AG08395 (cell line): Measurements from ENCODE around the gene AFG3L2.
"Not testable (repeated sequence)": the region's sequence is repeated elsewhere in the genome, so short reads cannot be mapped to it uniquely, and the experiment has no call there.

Experiments used
- DNase-seq: peaks from one replicate; pipeline ENCODE4 v3.0.0; 2012; ENCODE audit warnings: mixed read lengths, low spot score

Gene AFG3L2

DNA sequence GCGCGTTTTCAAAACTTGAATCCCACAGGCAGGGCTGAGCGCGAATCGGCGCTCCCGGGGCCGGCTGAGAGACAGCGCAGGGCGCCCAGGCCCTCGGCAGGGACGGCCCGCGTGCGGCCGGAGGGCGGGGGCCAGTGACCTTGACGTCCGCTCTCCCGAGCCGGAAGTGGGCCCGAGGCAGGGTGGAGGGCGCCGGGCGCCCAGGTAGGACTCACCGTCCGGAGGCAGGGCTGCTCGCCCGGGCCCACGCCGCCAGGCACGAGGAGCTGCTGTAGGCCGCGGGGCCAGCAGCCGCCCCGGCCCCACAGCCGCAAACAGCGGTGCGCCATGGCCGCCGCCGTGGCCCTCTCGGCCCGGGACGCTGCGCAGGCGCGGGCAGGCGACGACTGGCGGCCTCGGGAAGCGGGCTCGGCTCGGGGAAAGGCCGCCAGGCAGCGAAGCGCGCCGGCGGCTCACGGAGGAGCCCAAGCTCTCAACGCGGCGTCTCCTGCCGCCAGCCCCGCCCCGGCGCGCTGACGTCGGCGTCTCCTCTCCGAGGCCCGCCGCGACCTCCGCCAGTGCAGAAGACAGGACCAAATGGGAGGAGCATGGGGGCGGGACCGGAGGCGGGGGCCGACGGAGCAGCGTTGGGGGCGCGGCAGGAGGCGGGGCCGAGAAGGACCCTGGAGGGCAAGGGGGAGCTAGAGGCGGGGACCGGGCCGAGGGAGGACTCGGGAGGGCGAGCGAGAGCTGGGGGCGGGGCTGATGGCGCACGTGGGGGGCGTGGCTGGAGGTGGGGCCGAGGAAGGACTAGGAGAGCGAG is at the start of gene AFG3L2:
TSS of gene AFG3L2 (minus strand) at position 474 of the 802 bp plus-strand sequence. CDS start at position 329, 145 bp downstream.
- peak; percentile 99 for DNase-seq

DNA sequence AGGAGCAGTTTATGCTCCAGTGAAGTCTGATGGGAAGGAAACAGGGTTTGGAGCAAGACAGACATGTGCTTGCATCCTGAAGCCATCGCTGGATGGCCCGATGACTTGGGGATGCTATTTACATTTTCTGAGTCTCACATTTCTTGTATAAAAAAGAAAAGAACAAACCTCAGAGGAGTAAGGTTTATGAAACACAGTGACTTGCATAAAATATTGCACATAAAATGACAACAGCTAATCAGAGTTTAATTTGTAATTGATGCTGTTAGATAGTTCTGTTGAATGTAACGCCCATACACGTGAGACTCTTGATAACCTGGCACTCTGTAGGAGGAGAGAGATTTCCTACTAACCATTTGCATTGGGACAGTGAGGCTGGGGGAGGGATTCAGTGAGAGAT is 47.2 kb upstream of the AFG3L2 start:
- DNase-seq, result no peak

DNA sequence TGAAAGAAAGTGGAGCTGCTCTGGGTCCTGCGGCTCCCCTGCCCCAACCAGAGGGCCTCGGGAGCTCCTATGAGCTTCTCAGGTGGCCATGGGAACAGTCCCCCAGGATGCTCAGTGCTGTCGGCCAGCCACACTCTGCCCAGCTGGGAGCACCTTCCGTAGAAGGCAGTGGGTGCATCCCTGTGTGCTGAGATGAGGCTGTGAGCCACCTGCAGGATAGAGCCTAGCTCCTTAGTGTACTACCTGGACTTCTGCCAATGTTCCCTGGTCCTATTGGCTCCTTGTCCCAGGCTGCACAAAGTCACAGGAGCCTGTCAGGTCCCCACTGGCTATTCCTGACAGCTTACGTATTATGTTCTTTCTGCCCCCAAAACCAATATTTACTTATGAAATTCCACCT is 46.8 kb upstream of the AFG3L2 start:
- no peak for DNase-seq

- DNase-seq, result no peak
These were observed 46.4 kb upstream of the AFG3L2 start for GRCh38 chr18:12423393-12423792.

DNA sequence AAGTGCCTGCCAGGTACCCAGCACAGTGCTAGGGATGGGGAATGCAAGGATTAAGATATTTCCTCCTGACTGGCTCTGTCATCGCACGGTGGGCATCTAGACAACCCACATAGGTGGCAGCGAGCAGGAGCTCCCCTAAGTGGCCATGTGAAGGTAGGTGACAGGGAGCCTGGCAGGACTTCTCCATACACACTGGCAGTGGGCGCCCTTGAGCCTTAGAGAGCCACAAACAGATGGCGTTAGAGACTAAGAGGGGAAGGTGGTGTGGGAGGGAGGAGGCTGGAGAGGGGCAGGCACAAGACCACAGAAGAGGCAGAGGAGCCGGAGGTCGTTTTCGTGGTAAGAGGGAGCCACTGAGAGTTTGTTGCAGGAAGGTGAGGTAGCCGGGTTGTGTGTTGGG is 45.9 kb upstream of the AFG3L2 start:
- DNase-seq, result no peak

- no peak for DNase-seq
These were observed 44.7 kb upstream of the AFG3L2 start for GRCh38 chr18:12421732-12422131.

DNA sequence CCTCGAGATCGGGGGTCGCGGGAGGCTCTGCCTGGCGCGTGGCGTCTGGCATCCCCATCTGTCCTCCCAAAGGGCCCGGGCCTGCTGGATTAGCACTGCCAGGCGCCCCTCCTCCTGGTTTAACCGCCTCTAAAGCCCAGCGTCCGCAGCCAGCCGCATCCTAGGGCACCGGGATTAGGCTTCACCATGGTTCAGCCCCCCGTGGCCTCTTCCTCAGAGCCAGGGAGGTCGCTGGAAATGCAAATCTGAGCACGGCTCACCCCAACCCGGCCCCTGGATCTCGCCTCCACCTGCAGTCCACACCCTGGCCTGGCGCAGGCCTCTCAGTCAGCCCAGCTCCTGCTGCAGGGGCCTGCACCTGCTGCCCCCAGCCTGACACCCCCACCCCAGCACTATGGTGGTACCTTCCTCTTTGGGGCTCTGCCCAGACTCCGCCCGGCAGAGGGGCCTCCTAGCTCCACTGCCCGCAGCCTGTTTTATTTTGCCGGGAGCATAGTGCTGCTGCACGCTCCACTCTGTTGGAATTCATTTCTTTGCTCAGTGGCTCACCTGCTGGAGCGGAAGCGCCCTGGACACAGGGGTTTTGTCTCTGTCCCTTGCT is 43.9 kb upstream of the AFG3L2 start:
- DNase-seq, result peak; percentile 34

GRCh38 chr18:12417687-12418086 is 40.7 kb upstream of the AFG3L2 start:
- no peak for DNase-seq

DNA sequence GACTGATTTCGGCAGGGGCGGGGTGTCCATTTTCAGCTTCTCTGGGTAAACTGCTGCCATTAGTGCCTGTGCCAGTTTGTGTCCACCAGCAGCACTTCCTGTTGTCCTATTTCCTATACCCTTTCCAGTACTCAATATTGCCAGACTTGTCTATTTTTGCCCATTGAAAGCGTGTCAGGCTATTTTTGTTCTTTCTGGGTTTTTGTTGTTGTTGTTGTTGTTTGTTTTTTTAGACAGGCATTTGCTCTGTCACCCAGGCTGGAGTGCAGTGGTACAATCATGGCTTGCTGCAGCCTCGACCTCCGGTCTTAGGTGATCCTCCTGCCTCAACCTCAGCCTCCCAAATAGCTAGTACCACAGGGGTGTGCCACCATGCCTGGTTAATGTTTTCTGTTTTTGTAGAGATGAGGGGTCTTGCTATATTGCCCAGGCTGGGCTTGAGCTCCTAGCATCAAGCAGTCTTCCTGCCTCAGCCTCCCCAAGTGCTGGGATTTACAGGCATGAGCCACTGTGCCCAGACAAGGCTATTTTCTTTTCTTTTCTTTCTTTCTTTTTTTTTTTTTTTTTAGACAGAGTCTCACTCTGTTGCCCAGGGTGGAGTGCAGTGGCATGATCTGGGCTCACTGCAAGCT is 39.2 kb upstream of the AFG3L2 start:
- no peak for DNase-seq

- no peak for DNase-seq
These were observed 34.4 kb upstream of the AFG3L2 start for GRCh38 chr18:12411456-12411855.

- not testable (repeated sequence) for DNase-seq
These were observed 33.7 kb upstream of the AFG3L2 start for GRCh38 chr18:12410747-12411146.

DNA sequence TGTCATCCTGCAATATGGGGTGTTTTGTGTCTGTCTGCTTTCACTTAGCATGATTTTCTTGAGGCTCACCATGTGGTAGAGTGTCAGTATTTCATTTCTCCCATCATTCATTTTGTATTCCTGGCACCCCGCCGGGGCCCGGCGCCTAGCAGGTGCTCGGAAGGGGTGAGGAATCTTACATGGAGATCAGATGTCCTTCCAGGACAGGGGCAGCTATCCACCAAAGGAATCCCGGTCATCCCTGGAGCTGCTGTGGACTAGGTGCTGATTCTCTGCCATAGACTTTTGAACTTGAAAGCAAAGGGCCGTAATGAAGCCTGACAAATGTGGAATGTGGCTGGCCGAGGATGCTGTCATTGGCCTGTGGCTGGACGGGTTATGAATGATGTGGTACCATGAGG is 33.1 kb upstream of the AFG3L2 start:
- peak; percentile 25 for DNase-seq

DNA sequence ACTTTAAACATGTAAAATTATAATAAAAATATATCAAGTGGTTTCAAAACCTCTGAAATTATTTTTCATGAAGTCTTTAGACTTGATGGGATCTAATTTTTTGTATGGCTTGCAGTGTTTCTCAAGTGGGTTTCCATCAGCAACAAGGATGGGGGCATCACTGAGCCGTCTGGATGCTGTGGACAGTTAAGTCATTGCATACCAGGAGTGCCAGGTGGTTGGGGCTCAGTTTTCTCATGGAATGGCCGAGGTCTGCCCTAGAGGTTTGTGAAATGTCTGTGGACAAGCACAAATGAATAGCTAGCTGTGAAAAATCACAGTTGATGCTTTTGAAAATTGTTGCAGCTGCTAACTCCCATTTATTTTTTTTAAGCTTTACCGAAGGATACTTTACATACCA is 32.4 kb upstream of the AFG3L2 start:
- no peak for DNase-seq

DNA sequence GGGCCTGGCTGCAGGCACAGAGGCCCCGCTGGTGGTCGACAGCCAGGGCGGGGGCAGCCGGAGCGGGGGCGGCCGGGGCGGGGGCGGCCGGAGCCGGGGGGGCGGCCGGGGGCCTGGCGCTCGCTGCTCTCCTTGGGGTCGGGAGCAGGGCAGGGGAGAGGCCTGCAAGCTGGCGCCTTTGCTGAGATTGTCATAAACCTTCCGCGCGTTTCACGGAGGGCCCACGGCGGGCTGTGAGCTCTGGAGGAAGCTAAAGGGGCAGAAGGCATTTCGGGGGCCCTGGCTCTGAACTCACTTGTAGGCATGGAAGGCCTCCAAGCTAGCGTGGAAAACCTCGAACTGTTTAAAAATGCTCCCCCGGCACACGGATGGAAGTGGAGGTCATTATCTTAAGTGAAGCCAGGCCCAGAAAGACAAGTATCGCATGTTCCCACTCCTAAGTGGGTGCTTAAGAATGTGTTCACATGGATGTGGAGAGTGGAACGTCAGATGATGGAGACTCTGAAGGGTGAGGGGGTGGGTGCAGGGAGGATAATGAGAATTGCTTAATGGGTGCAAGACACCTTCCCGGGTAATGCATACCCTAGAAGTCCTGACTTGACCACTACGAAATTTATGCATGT is 31.3 kb upstream of the AFG3L2 start:
- DNase-seq, result no peak

- DNase-seq, result no peak
These were observed 29.5 kb upstream of the AFG3L2 start for GRCh38 chr18:12406371-12407111.

GRCh38 chr18:12405066-12405465 is 28.0 kb upstream of the AFG3L2 start:
- DNase-seq, result no peak

- DNase-seq, result peak; percentile 82
These were observed 26.8 kb upstream of the AFG3L2 start for GRCh38 chr18:12403601-12404506.

- no peak for DNase-seq
These were observed 24.9 kb upstream of the AFG3L2 start for GRCh38 chr18:12401881-12402280.

- no peak for DNase-seq
These were observed 22.2 kb upstream of the AFG3L2 start for GRCh38 chr18:12399231-12399630.

DNA sequence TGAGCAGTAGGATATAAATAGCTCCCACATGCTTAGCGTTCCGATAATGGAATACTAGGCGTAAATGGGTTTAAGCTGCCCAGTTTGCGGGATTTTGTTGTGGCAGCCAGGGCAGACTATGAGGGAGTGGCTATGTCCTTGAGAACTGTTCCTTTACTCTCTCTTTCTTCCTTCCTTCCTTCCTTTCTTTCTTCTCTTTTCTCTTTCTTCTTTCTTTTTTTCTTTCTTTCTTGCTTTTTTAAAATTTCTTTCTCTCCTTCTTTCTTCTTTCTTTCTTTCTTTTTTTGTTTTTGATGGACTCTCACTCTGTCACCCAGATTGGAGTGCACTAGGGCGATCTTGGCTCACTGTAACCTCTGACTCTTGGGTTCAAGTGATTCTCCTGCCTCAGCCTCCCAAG is 21.6 kb upstream of the AFG3L2 start:
- DNase-seq, result no peak

GRCh38 chr18:12397793-12398192 is 20.8 kb upstream of the AFG3L2 start:
- no peak for DNase-seq
